GM23338 (cell line): ENCODE data around the gene KAT2A. TPM values are rescaled to one million over a fixed set of nuclear protein-coding genes. Genes with fewer than 3 reads are reported as not detected.

ENCODE experiments used
- ATAC-seq: fragments of 200-7000 bp; cut with Tn5 transposase; 3 replicates; pipeline ENCODE4 v1.9.1; 2020
- DNase-seq: peaks from one replicate; pipeline ENCODE4 v3.0.0-alpha.2; 2015; ENCODE audit warnings: low spot score
- H2AFZ ChIP-seq: fragments of 200-600 bp; sonication (generic); 2 replicates; pipeline ENCODE4 v1.8.0; 2016; ENCODE audit warnings: antibody characterized with exemption, mild to moderate bottlenecking, moderate library complexity
- H3F3A ChIP-seq: fragments of 200-600 bp; sonication (generic); replicated peaks from 2 replicates; pipeline ENCODE4 v1.8.0; 2017; ENCODE audit warnings: antibody characterized with exemption, mixed run types, low read depth
- H3K27ac ChIP-seq: fragments of 200-600 bp; sonication (generic); 2 replicates; pipeline ENCODE4 v1.6.1; 2016; ENCODE audit warnings: low read depth
- H3K27me3 ChIP-seq: fragments of 200-600 bp; sonication (generic); 2 replicates; pipeline ENCODE4 v1.8.0; 2016; ENCODE audit warnings: mild to moderate bottlenecking, mixed run types, moderate library complexity; ENCODE audit not compliant: insufficient read depth
- H3K36me3 ChIP-seq: fragments of 200-600 bp; sonication (generic); 2 replicates; pipeline ENCODE4 v1.8.0; 2016; ENCODE audit warnings: mild to moderate bottlenecking; ENCODE audit not compliant: insufficient read depth
- H3K4me1 ChIP-seq: fragments of 200-600 bp; sonication (generic); 2 replicates; pipeline ENCODE4 v1.8.0; 2016; ENCODE audit warnings: mild to moderate bottlenecking, moderate library complexity; ENCODE audit not compliant: insufficient read depth
- H3K4me2 ChIP-seq: fragments of 200-600 bp; sonication (generic); 2 replicates; pipeline ENCODE4 v1.7.1; 2017; ENCODE audit warnings: mixed run types
- H3K4me3 ChIP-seq: fragments of 200-600 bp; sonication (generic); 2 replicates; pipeline ENCODE4 v1.6.1; 2016; ENCODE audit warnings: mixed run types
- H3K79me2 ChIP-seq: fragments of 200-600 bp; sonication (generic); replicated peaks from 2 replicates; pipeline ENCODE4 v1.8.0; 2017; ENCODE audit warnings: mild to moderate bottlenecking; ENCODE audit not compliant: insufficient read depth
- H3K9me2 ChIP-seq: fragments of 200-600 bp; sonication (generic); 2 replicates; pipeline ENCODE4 v1.8.0; 2017; ENCODE audit not compliant: insufficient read depth
- H4K20me1 ChIP-seq: fragments of 200-600 bp; sonication (generic); replicated peaks from 2 replicates; pipeline ENCODE4 v1.8.0; 2017; ENCODE audit warnings: mild to moderate bottlenecking; ENCODE audit not compliant: insufficient read depth
- H3K27ac Mint-ChIP-seq: 2 replicates; pipeline ENCODE4 v1.8.0; 2020; ENCODE audit warnings: inconsistent platforms, mild to moderate bottlenecking, moderate library complexity, mixed read lengths
- H3K27me3 Mint-ChIP-seq: 3 replicates; pipeline ENCODE4 v1.8.0; 2022; ENCODE audit warnings: low read depth, mild to moderate bottlenecking, moderate library complexity, mixed read lengths, inconsistent platforms; ENCODE audit not compliant: insufficient read depth, poor library complexity
- H3K36me3 Mint-ChIP-seq: 3 replicates; pipeline ENCODE4 v1.8.0; 2021; ENCODE audit warnings: low read depth, mild to moderate bottlenecking, inconsistent platforms, moderate library complexity, mixed read lengths
- H3K4me1 Mint-ChIP-seq: 3 replicates; pipeline ENCODE4 v1.8.0; 2020; ENCODE audit warnings: mild to moderate bottlenecking, inconsistent platforms, mixed read lengths
- H3K4me3 Mint-ChIP-seq: 3 replicates; pipeline ENCODE4 v1.8.0; 2021; ENCODE audit warnings: moderate library complexity, mild to moderate bottlenecking, inconsistent platforms, mixed read lengths
- H3K9me3 Mint-ChIP-seq: 3 replicates; pipeline ENCODE4 v1.8.0; 2020; ENCODE audit warnings: moderate library complexity, mild to moderate bottlenecking, inconsistent platforms, mixed read lengths
- CREB1 ChIP-seq: fragments of 250-450 bp; sonication (Bioruptor Pico); IDR thresholded peaks from 2 replicates; pipeline ENCODE4 v1.5.0; 2020; ENCODE audit warnings: low read depth, mild to moderate bottlenecking, moderate library complexity
- CTCF ChIP-seq, 2 experiments: fragments of 200-600 bp in 1 of 2; sonication (generic) in 1 of 2; conservative IDR thresholded peaks; 2 replicates each; pipeline versions ENCODE4 v1.5.1 to v1.6.1; 2016 to 2017; ENCODE audit warnings: antibody characterized with exemption in 2 of 2, low read depth in 2 of 2, mild to moderate bottlenecking in 2 of 2, moderate library complexity in 1 of 2
- ETS1 ChIP-seq: IDR thresholded peaks from 2 replicates; pipeline ENCODE4 v1.6.1; 2016; ENCODE audit warnings: antibody characterized with exemption
- EZH2 ChIP-seq: fragments of 200-600 bp; sonication (generic); IDR thresholded peaks from one replicate; pipeline ENCODE4 v1.8.0; 2017; ENCODE audit warnings: antibody characterized with exemption, mild to moderate bottlenecking, low read depth; ENCODE audit not compliant: unreplicated experiment
- EZH2phosphoT487 ChIP-seq: fragments of 200-600 bp; sonication (generic); IDR thresholded peaks from one replicate; pipeline ENCODE4 v1.8.1; 2018; ENCODE audit warnings: antibody characterized with exemption; ENCODE audit not compliant: unreplicated experiment
- JUNB ChIP-seq: IDR thresholded peaks from one replicate; pipeline ENCODE4 v1.6.1; 2016; ENCODE audit warnings: antibody characterized with exemption; ENCODE audit not compliant: unreplicated experiment
- NANOG ChIP-seq: IDR thresholded peaks from 2 replicates; pipeline ENCODE4 v1.6.1; 2016; ENCODE audit warnings: antibody characterized with exemption, borderline replicate concordance
- POLR2AphosphoS5 ChIP-seq: IDR thresholded peaks from 2 replicates; pipeline ENCODE4 v1.6.1; 2016; ENCODE audit warnings: antibody characterized with exemption, low read depth
- REST ChIP-seq: IDR thresholded peaks from one replicate; pipeline ENCODE4 v1.6.1; 2018; ENCODE audit warnings: antibody characterized with exemption; ENCODE audit not compliant: unreplicated experiment
- STAT1 ChIP-seq: IDR thresholded peaks from one replicate; pipeline ENCODE4 v1.6.1; 2016; ENCODE audit warnings: antibody characterized with exemption; ENCODE audit not compliant: unreplicated experiment
- ZNF114 ChIP-seq: fragments of 250-450 bp; sonication (Bioruptor Pico); IDR thresholded peaks from 2 replicates; pipeline ENCODE4 v1.5.0; 2020; ENCODE audit warnings: mild to moderate bottlenecking, moderate library complexity
- ZNF331 ChIP-seq: fragments of 250-450 bp; sonication (Bioruptor Pico); IDR thresholded peaks from 2 replicates; pipeline ENCODE4 v1.5.0; 2020; ENCODE audit warnings: low read depth, mild to moderate bottlenecking, moderate library complexity
- ZNF462 ChIP-seq: fragments of 250-450 bp; sonication (Bioruptor Pico); IDR thresholded peaks from 2 replicates; pipeline ENCODE4 v1.5.0; 2020; ENCODE audit warnings: mild to moderate bottlenecking, moderate library complexity
- polyA plus RNA-seq: library from polyadenylated mRNA; unstranded; fragments of >200 nt; fragmentation: Nextera tagmentation; extraction: Ambion mirVana; gene quantifications from 2 replicates; pipeline ENCODE4 v1.2.1, GENCODE V29; 2016
- total RNA-seq: library from RNA; depleted of rRNA; stranded (reverse); fragments of >200 nt; shearing (Covaris generic); gene quantifications from 2 replicates; pipeline ENCODE4 v1.2.3, GENCODE V29; 2014

Gene KAT2A
- total and polyA plus RNA-seq, 2 experiments from 2014 or later = 13.9 to 25.2 TPM

GRCh38 chr17:42126836-42127235 is 5.7 kb upstream of the KAT2A start:
- Mint-ChIP-seq H3K9me3 (no peaks in the 10 kb centered on the region; the same call in 2 of the 3 replicates), H3K4me3 (no peak overlapping the region), H3K27me3 (peaks cover 18% of the 10 kb centered on the region), H3K4me1 (peaks cover 21% of the 10 kb centered on the region), H3K36me3 (peaks cover 60% of the 10 kb centered on the region), H3K27ac (no peak overlapping the region)
- no peak for DNase-seq
- TF ChIP-seq EZH2phosphoT487 = no peak
- no peak for TF ChIP-seq CTCF (conservative IDR thresholded peaks at IDR 0.05; ENCODE audit: low read depth in 2 of 2)
- TF ChIP-seq JUNB = no peak
- no peak for TF ChIP-seq CREB1 (CRISPR knock-in tag)
- no peak for TF ChIP-seq ZNF462 (CRISPR knock-in tag)
- TF ChIP-seq ZNF331 (CRISPR knock-in tag) = no peak
- TF ChIP-seq NANOG = no peak
- no peak for TF ChIP-seq ZNF114 (CRISPR knock-in tag)
- TF ChIP-seq EZH2 = no peak
- no peak for TF ChIP-seq REST
- no peak for TF ChIP-seq POLR2AphosphoS5
- TF ChIP-seq STAT1 = no peak
- TF ChIP-seq ETS1 = no peak
- H2AFZ ChIP-seq = no peak overlapping the region
- H3K27me3 ChIP-seq = no peaks in the 10 kb centered on the region
- peaks cover 5% of the 10 kb centered on the region; the same call in 1 of the 2 replicates for H3K79me2 ChIP-seq
- no peak for ATAC-seq
- H3K27ac ChIP-seq = no peak overlapping the region
- peaks cover 3% of the 10 kb centered on the region for H3K36me3 ChIP-seq
- peaks cover under 1% of the 10 kb centered on the region; the same call in 1 of the 2 replicates for H4K20me1 ChIP-seq
- peaks cover 8% of the 10 kb centered on the region; the same call in 1 of the 2 replicates for H3F3A ChIP-seq
- H3K4me1 ChIP-seq = peaks cover 8% of the 10 kb centered on the region; the same call in 1 of the 2 replicates
- no peaks in the 10 kb centered on the region for H3K9me2 ChIP-seq
- no peak overlapping the region for H3K4me3 ChIP-seq
- no peak overlapping the region for H3K4me2 ChIP-seq
